Activated T-helper 1 cell treated with Interleukin-2 at 50 U/mL for 16 hours (primary cell): ENCODE measurements around the gene MYNN.

ENCODE experiments used
- DNase-seq: peaks from one replicate; pipeline ENCODE4 v3.0.0-alpha.2; 2020; ENCODE audit warnings: low read depth

The MYNN gene

GRCh38 chr3:169835533-169835932 lies 62.3 kb downstream of the MYNN start:
- no peak for DNase-seq

GRCh38 chr3:169836078-169836941 lies 63.1 kb downstream of the MYNN start:
- DNase-seq: no peak

GRCh38 chr3:169836942-169837275 lies 63.7 kb downstream of the MYNN start:
- DNase-seq: no peak

GRCh38 chr3:169838511-169839030 lies 65.4 kb downstream of the MYNN start:
- DNase-seq: no peak
